Stomach smooth muscle (tissue), 2 donors: ENCODE data around the gene AP1M1.
A peak's percentile ranks its signal among the peaks of the same experiment; 100 is the strongest.

ENCODE experiments used
- H3K27ac ChIP-seq: one replicate; pipeline ENCODE4 v1.7.0; 2013; ENCODE audit warnings: mild to moderate bottlenecking, low read length, inconsistent platforms
- H3K27me3 ChIP-seq, 2 donors: one replicate each; pipeline ENCODE4 v1.7.0; 2013; ENCODE audit warnings: low read length in 2 of 2; ENCODE audit not compliant: insufficient read depth in 2 of 2, control insufficient read depth in 1 of 2
- H3K36me3 ChIP-seq, 2 donors: one replicate each; pipeline ENCODE4 v1.7.0; 2013; ENCODE audit warnings: low read length in 2 of 2; ENCODE audit not compliant: control insufficient read depth in 2 of 2, insufficient read depth in 2 of 2
- H3K4me1 ChIP-seq: one replicate; pipeline ENCODE4 v1.7.0; 2013; ENCODE audit warnings: low read length; ENCODE audit not compliant: control insufficient read depth, insufficient read depth
- H3K4me3 ChIP-seq, 2 donors: one replicate each; pipeline ENCODE4 v1.7.0; 2013; ENCODE audit warnings: low read length in 2 of 2
- H3K9ac ChIP-seq, 2 donors: one replicate each; pipeline ENCODE4 v1.7.0; 2013; ENCODE audit warnings: low read length in 2 of 2, mild to moderate bottlenecking in 1 of 2
- H3K9me3 ChIP-seq, 2 donors: one replicate each; pipeline ENCODE4 v1.7.0; 2013; ENCODE audit warnings: low read length in 2 of 2; ENCODE audit not compliant: control insufficient read depth in 2 of 2
- donor health status: healthy.
- donor health status: Pancreatic carcinoma.

AP1M1 gene

DNA sequence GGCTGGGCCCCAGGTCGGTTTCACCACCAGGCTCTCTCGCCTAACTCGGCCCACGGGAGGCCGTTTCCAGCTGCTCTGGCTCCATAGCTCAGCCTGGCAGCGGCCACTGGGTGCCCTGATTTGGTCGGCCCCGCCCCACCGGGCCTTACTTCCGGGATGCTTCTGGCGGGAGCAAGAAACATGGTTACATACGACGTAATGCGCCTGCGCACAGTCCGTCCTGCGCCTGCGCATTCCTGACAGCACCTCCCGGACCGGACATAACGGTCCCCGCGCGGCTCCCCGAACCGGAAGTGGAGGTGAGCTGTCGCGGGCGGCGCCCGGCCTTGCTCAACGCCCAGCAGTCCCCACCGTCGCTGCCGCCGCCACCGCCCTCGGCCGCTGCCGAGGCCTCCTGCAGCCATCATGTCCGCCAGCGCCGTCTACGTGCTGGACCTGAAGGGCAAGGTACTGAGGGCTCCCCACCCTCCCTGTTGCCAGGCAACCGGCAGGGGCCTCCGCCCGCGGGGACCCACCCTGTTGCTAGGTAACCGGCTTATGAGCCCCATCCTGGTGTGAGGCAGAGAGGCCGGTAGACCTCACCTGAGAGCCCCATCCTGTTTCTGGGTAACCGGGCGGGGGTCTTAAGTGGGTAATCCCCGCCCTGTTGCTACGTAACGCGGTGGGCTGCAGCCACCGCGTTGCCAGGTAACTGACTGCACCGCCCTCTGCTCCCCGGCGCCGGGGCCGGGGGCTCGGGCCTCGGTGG lies at the start of gene AP1M1:
Gene AP1M1 (plus strand): TSS at position 290 of the 748 bp plus-strand sequence. CDS start 116 bp downstream, at position 406.
- Histone ChIP-seq H3K4me3 (peak within 1 kb of the TSS; percentile 65 to 99), H3K9ac (peak within 1 kb of the TSS; percentile 80 to 96), H3K9me3 (no peaks in the 10 kb centered on the region), H3K27me3 (no peaks in the 10 kb centered on the region), H3K4me1 (peaks cover 30% of the 10 kb centered on the region), H3K36me3 (peaks cover under 1 to 14% of the 10 kb centered on the region in 2 donors), H3K27ac (peak within 1 kb of the TSS; percentile 76)

DNA sequence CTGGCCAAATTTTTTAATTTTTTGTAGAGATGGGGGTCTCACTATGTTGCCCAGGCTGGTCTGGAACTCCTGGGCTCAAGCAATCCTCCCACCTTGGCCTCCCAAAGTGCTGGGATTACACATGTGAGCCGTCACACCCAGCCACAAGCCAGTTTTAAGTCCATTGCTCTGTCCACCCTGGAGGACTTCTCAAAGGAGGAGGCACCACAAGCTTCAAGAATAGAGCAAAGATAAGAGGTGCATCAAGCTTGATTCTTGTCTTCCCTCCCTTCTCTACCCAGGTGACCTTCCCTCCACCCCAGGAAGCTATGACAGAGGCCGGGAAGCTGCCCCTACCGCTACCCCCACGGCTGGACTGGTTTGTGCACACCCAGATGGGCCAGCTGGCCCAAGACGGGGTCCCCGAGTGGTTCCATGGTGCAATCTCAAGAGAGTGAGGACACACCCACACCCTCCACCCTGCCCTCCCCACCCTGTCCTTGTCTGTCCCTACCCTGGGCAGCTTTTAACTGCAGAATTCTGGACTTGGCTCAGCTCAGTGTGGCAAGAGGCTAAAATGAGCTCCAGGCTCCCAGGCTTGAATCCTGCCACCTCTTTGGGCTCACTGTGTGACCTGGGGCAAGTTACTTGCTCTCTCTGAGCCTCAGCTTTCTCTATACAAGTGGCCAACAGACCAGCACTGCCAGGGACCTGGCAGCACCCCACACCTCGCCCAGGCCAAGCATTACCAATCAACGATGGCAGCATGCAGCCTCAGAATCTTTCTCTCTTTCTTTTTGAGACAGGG lies 49.1 kb upstream of the AP1M1 start:
- no peak overlapping the region for H3K27ac ChIP-seq
- H3K4me3 ChIP-seq = no peak overlapping the region
- no peaks in the 10 kb centered on the region for H3K9me3 ChIP-seq
- H3K27me3 ChIP-seq = peaks cover 0 to 7% of the 10 kb centered on the region in 2 donors
- no peaks in the 10 kb centered on the region for H3K4me1 ChIP-seq
- H3K9ac ChIP-seq = no peak overlapping the region
- H3K36me3 ChIP-seq = no peaks in the 10 kb centered on the region

DNA sequence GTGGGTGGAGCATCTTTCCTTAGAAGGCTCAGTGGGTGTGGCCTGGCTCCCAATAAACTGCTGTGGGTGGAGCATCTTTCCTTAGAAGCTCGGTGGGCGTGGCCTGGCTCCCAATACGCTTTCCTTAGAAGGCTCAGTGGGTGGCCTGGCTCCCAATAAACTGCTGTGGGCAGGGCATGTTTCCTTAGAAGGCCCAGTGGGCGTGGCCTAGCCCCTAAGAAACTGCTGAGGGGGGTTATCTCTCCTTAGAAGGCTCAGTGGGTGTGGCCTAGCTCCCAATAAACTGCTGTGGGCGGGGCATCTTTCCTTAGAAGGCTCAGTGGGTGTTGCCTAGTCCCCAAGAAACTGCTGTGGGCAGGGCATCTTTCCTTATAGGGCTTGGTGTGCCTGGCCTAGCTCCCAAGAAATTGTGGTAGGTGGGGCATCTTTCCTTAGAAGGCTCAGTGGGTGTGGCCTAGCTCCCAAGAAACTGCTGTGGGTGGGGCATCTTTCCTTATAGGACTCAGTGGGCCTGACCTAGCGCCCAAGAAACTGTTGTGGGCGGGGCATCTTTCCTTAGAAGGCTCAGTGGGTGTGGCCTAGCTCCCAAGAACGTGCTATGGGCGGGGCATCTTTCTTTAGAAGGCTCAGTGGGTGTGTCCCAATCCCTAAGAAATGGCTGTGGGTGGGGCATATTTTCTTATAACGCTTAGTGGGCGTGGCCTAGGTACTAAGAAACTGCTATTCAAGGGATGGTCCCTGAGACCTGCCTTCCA lies 44.0 kb upstream of the AP1M1 start:
- no peaks in the 10 kb centered on the region for H3K27me3 ChIP-seq
- H3K9me3 ChIP-seq = no peaks in the 10 kb centered on the region
- no peak overlapping the region for H3K4me3 ChIP-seq
- no peaks in the 10 kb centered on the region for H3K4me1 ChIP-seq
- H3K27ac ChIP-seq = no peak overlapping the region
- no peaks in the 10 kb centered on the region for H3K36me3 ChIP-seq
- no peak overlapping the region for H3K9ac ChIP-seq

DNA sequence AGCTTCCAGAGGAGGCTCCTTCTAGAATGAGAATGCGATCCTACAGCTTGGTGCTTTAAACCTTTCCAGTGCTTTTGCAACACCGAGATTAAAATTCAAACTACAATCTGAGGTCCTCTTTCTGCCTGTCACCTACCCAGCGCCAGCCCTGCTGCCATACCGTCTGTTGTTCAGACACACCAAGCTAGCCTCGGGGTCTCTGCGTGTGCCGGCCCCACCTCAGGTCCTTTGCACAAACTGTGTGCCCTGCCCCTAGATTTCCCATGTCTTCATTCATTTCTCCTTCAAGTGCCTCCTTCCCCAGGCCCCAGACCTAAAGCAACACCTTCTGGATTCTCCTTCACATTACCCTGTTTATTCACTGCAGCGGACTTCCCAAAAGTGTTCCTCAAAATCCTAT lies 43.2 kb upstream of the AP1M1 start:
- H3K4me3 ChIP-seq = no peak overlapping the region
- no peaks in the 10 kb centered on the region for H3K9me3 ChIP-seq
- no peak overlapping the region for H3K27ac ChIP-seq
- H3K36me3 ChIP-seq = no peaks in the 10 kb centered on the region
- no peaks in the 10 kb centered on the region for H3K27me3 ChIP-seq
- no peak overlapping the region for H3K9ac ChIP-seq
- no peaks in the 10 kb centered on the region for H3K4me1 ChIP-seq

DNA sequence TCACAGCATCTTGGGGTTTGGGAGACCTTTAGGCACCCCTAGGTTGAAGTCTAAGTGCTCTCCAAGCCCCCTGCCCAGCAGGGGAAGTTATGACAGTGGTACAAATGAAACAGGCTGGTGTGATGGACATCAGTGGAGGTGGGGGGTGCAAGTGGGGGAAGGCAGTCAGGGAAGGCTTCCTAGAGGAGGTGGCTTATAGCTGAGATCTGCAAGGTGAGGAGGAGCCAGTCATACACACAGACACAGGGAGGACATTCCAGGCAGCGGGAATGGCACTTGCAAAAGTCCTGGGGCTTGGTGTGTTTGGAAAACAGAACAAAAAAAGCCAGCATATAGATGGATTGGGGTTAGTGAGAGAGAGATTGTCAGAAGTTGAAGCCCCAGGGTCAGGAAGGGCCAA lies 42.6 kb upstream of the AP1M1 start:
- H3K27me3 ChIP-seq = no peaks in the 10 kb centered on the region
- no peaks in the 10 kb centered on the region for H3K4me1 ChIP-seq
- no peak overlapping the region for H3K4me3 ChIP-seq
- H3K9ac ChIP-seq = no peak overlapping the region
- H3K9me3 ChIP-seq = no peaks in the 10 kb centered on the region
- H3K36me3 ChIP-seq = no peaks in the 10 kb centered on the region
- H3K27ac ChIP-seq = no peak overlapping the region

DNA sequence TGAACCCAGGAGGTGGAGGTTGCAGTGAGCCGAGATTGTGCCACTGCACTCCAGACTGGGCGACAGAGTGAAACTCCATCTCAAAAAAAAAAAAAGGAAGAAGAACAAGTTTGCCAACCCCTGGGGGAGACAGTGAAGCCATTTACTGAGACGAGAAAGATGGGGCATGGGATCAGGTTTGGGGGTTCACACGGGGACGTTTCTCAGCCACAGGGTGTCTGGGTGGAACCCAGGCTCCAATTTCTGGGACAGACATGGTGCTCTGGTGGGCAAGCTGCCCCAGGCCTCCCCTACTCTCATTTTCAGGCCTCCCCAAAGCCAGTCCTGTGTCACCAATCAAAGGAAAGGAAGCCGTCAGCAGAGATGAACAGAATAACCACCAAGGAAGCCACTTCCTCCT lies 40.8 kb upstream of the AP1M1 start:
- Histone ChIP-seq H3K4me3 (no peak overlapping the region), H3K36me3 (no peaks in the 10 kb centered on the region), H3K27me3 (no peaks in the 10 kb centered on the region), H3K9ac (no peak overlapping the region), H3K27ac (no peak overlapping the region), H3K4me1 (no peaks in the 10 kb centered on the region), H3K9me3 (no peaks in the 10 kb centered on the region)

GRCh38 chr19:16157601-16158000 lies 40.1 kb upstream of the AP1M1 start:
- H3K27me3 ChIP-seq = no peaks in the 10 kb centered on the region
- no peak overlapping the region for H3K4me3 ChIP-seq
- no peaks in the 10 kb centered on the region for H3K9me3 ChIP-seq
- H3K36me3 ChIP-seq = no peaks in the 10 kb centered on the region
- no peak overlapping the region for H3K27ac ChIP-seq
- H3K4me1 ChIP-seq = no peaks in the 10 kb centered on the region
- H3K9ac ChIP-seq = no peak overlapping the region

- no peaks in the 10 kb centered on the region for H3K4me1 ChIP-seq
- no peaks in the 10 kb centered on the region for H3K9me3 ChIP-seq
- H3K27ac ChIP-seq = no peak overlapping the region
- no peak overlapping the region for H3K4me3 ChIP-seq
- H3K36me3 ChIP-seq = no peaks in the 10 kb centered on the region
- no peaks in the 10 kb centered on the region for H3K27me3 ChIP-seq
- H3K9ac ChIP-seq = no peak overlapping the region
Observed at GRCh38 chr19:16159655-16160054, 38.1 kb upstream of the AP1M1 start.

DNA sequence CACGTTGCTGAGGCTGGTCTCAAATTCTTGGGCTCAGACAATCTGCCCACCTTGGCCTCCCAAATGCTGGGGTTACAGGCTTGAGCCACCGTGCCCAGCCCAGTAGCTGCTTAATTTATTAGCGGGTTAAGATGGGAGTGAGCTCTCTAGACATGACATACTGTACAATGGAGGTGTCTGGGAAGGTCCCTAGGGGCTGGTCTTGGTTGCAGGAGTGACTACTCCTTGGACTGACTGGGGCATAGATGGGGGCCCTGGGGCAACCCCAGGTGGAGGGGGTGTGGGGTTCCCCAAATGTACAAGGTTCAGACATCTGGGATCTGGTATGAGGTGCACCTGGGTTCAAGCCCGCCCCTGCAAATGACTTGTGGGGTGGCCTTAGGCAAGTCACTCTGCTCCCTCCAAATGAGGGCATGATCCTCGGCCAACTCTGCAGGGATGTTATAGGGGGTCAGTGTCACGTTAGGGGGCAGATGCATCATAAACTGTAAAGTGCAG lies 37.2 kb upstream of the AP1M1 start:
- no peak overlapping the region for H3K4me3 ChIP-seq
- H3K27me3 ChIP-seq = no peaks in the 10 kb centered on the region
- H3K36me3 ChIP-seq = no peaks in the 10 kb centered on the region

GRCh38 chr19:16160943-16161560 lies 36.7 kb upstream of the AP1M1 start:
- Histone ChIP-seq H3K27ac (no peak overlapping the region), H3K9me3 (no peaks in the 10 kb centered on the region), H3K4me1 (no peaks in the 10 kb centered on the region), H3K9ac (no peak overlapping the region), H3K36me3 (no peaks in the 10 kb centered on the region), H3K4me3 (no peak overlapping the region), H3K27me3 (no peaks in the 10 kb centered on the region)

More for the DNA sequence above, 37.2 kb upstream of the AP1M1 start:
- Histone ChIP-seq H3K27ac (no peak overlapping the region), H3K9me3 (no peaks in the 10 kb centered on the region), H3K4me1 (no peaks in the 10 kb centered on the region), H3K9ac (no peak overlapping the region)
